OCI-LY1 (cell line): ENCODE data around the gene RAB15.

Experiments
- H2AFZ ChIP-seq: fragments of 200-600 bp; sonication (generic), shearing (Covaris generic); 2 replicates; pipeline ENCODE4 v1.6.0; 2014; ENCODE audit warnings: antibody characterized with exemption, mild to moderate bottlenecking, low read length
- H3F3A ChIP-seq: fragments of 200-600 bp; sonication (generic), shearing (Covaris generic); 2 replicates; pipeline ENCODE4 v1.6.0; 2014; ENCODE audit warnings: mild to moderate bottlenecking, antibody characterized with exemption, low read length, moderate library complexity; ENCODE audit not compliant: insufficient read depth
- H3K27ac ChIP-seq: fragments of 200-600 bp; sonication (generic); 2 replicates; pipeline ENCODE4 v1.5.1; 2014; ENCODE audit warnings: low read length, mixed run types, mild to moderate bottlenecking, low read depth; ENCODE audit not compliant: poor library complexity, severe bottlenecking
- H3K27me3 ChIP-seq: fragments of 200-600 bp; sonication (generic); 2 replicates; pipeline ENCODE4 v1.6.0; 2014; ENCODE audit warnings: antibody characterized with exemption, mild to moderate bottlenecking, low read length, moderate library complexity; ENCODE audit not compliant: insufficient read depth
- H3K36me3 ChIP-seq: fragments of 200-600 bp; sonication (generic); 2 replicates; pipeline ENCODE4 v1.6.1; 2014; ENCODE audit warnings: mild to moderate bottlenecking, antibody characterized with exemption, low read length, moderate library complexity, mixed read lengths; ENCODE audit not compliant: insufficient read depth
- H3K4me1 ChIP-seq: fragments of 200-600 bp; sonication (generic); 2 replicates; pipeline ENCODE4 v1.5.1; 2014; ENCODE audit warnings: mild to moderate bottlenecking, low read length, moderate library complexity; ENCODE audit not compliant: insufficient read depth, severe bottlenecking
- H3K4me2 ChIP-seq: fragments of 200-600 bp; sonication (generic), shearing (Covaris generic); 2 replicates; pipeline ENCODE4 v1.6.1; 2014; ENCODE audit warnings: low read length
- H3K4me3 ChIP-seq: fragments of 200-600 bp; sonication (generic); 2 replicates; pipeline ENCODE4 v1.5.1; 2014; ENCODE audit warnings: low read length, low read depth, mild to moderate bottlenecking, mixed read lengths; ENCODE audit not compliant: poor library complexity, severe bottlenecking
- H3K79me2 ChIP-seq: fragments of 200-600 bp; shearing (Covaris generic); 2 replicates; pipeline ENCODE4 v1.6.1; 2016; ENCODE audit warnings: mixed run types, low read length, mixed read lengths; ENCODE audit not compliant: insufficient read depth
- H3K9ac ChIP-seq: fragments of 200-600 bp; sonication (generic), shearing (Covaris generic); 2 replicates; pipeline ENCODE4 v1.6.1; 2014; ENCODE audit warnings: mild to moderate bottlenecking, low read length, mixed read lengths
- H3K9me2 ChIP-seq: fragments of 200-600 bp; sonication (generic), shearing (Covaris generic); 2 replicates; pipeline ENCODE4 v1.6.1; 2014; ENCODE audit warnings: low read depth, mild to moderate bottlenecking, low read length, mixed read lengths
- H3K9me3 ChIP-seq: fragments of 200-600 bp; shearing (Covaris generic); 2 replicates; pipeline ENCODE4 v1.6.1; 2014; ENCODE audit warnings: low read length, mixed read lengths
- H4K20me1 ChIP-seq: fragments of 200-600 bp; sonication (generic), shearing (Covaris generic); 2 replicates; pipeline ENCODE4 v1.6.0; 2016; ENCODE audit warnings: mild to moderate bottlenecking, low read length; ENCODE audit not compliant: insufficient read depth
- CTCF ChIP-seq: fragments of 200-600 bp; sonication (generic), shearing (Covaris generic); IDR thresholded peaks from 2 replicates; pipeline ENCODE4 v1.5.1; 2017; ENCODE audit warnings: mild to moderate bottlenecking, antibody characterized with exemption, low read length, moderate library complexity, mixed read lengths
- EZH2 ChIP-seq: fragments of 200-600 bp; sonication (generic), shearing (Covaris generic); IDR thresholded peaks from 2 replicates; pipeline ENCODE4 v1.8.0; 2017; ENCODE audit warnings: borderline replicate concordance, mixed run types, mild to moderate bottlenecking, antibody characterized with exemption, low read length, moderate library complexity, mixed read lengths

Gene RAB15

GRCh38 chr14:64942531-64943111, 29.5 kb downstream of the RAB15 start, which contains the start of gene GPX2:
Gene GPX2, minus strand, starts transcription at chr14:64942745. Its CDS starts 19 bp downstream, at chr14:64942726.
- Histone ChIP-seq H4K20me1 (no peaks in the 10 kb centered on the region), H3K9me2 (no peaks in the 10 kb centered on the region), H3F3A (no peaks in the 10 kb centered on the region), H3K36me3 (peaks cover 23% of the 10 kb centered on the region; the same call in 1 of the 2 replicates), H3K4me2 (no peak within 1 kb of the TSS), H3K4me1 (no peaks in the 10 kb centered on the region), H3K9ac (no peak within 1 kb of the TSS), H2AFZ (no peak within 1 kb of the TSS), H3K27ac (no peak within 1 kb of the TSS), H3K9me3 (no peaks in the 10 kb centered on the region), H3K27me3 (no peaks in the 10 kb centered on the region), H3K4me3 (no peak within 1 kb of the TSS), H3K79me2 (no peaks in the 10 kb centered on the region)
- TF ChIP-seq CTCF (no peak), EZH2 (no peak)

GRCh38 chr14:64940336-64940910, 31.7 kb downstream of the RAB15 start:
- Histone ChIP-seq H2AFZ (no peak overlapping the region), H3K4me3 (no peak overlapping the region), H3K9me2 (no peaks in the 10 kb centered on the region), H3K36me3 (peaks cover 34% of the 10 kb centered on the region; the same call in 1 of the 2 replicates), H3K4me2 (no peak overlapping the region), H3K79me2 (no peaks in the 10 kb centered on the region), H3F3A (no peaks in the 10 kb centered on the region), H3K27me3 (no peaks in the 10 kb centered on the region), H4K20me1 (no peaks in the 10 kb centered on the region), H3K27ac (no peak overlapping the region), H3K4me1 (no peaks in the 10 kb centered on the region), H3K9ac (no peak overlapping the region), H3K9me3 (no peaks in the 10 kb centered on the region)
- TF ChIP-seq EZH2, result no peak

- Histone ChIP-seq H3K9me3 (no peaks in the 10 kb centered on the region), H3K36me3 (peaks cover 38% of the 10 kb centered on the region; the same call in 1 of the 2 replicates), H3F3A (no peaks in the 10 kb centered on the region), H3K4me2 (no peak overlapping the region), H2AFZ (no peak overlapping the region), H3K27me3 (no peaks in the 10 kb centered on the region), H3K79me2 (no peaks in the 10 kb centered on the region), H3K9ac (no peak overlapping the region), H3K9me2 (no peaks in the 10 kb centered on the region), H4K20me1 (no peaks in the 10 kb centered on the region), H3K4me3 (no peak overlapping the region), H3K4me1 (no peaks in the 10 kb centered on the region), H3K27ac (no peak overlapping the region)
- TF ChIP-seq EZH2, result no peak
- TF ChIP-seq CTCF, result no peak
Measured at GRCh38 chr14:64939817-64940190, 32.3 kb downstream of the RAB15 start.
